H54 (cell line): ENCODE data around the gene OR5P2.
"Not testable (repeated sequence)": the region's sequence is repeated elsewhere in the genome, so short reads cannot be mapped to it uniquely, and the experiment has no call there.

ENCODE experiments used
- DNase-seq: peaks from one replicate; pipeline ENCODE4 v3.0.0; 2011; ENCODE audit warnings: low spot score, mixed read lengths; ENCODE audit not compliant: insufficient read length
- FAIRE-seq: peaks from 3 replicates; lab custom pipeline; 2011; peaks lifted over from hg19 to GRCh38; lab: Jason Lieb, UNC
- POLR2A ChIP-seq: IDR thresholded peaks from 2 replicates; pipeline ENCODE4 v1.6.1; 2011; ENCODE audit warnings: low read depth, mild to moderate bottlenecking, low read length

The OR5P2 gene

DNA sequence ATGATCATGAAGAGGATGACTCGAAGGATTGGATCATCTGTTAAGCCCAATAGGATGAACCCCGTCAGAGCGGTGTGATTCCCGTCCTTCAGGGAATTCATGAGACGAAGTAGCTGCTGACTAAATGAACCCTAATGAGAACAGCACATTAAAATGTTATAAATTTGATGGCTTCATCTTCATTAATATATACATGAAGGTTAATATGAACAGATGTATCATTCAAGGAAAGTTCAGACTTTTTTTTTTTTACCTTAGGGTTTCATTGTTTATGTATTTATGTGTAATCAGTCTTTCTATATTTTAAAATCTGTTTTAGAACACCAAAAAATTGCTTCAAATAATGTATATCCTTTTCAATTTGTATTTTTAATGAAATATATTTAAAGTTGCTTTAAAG, at the start of gene OR5P2:
OR5P2 (minus strand) TSS at position 101 of the 400 bp plus-strand sequence; CDS start at position 101, 0 bp downstream.
- DNase-seq (no peak), FAIRE-seq (no peak)
- TF ChIP-seq POLR2A = no peak

DNA sequence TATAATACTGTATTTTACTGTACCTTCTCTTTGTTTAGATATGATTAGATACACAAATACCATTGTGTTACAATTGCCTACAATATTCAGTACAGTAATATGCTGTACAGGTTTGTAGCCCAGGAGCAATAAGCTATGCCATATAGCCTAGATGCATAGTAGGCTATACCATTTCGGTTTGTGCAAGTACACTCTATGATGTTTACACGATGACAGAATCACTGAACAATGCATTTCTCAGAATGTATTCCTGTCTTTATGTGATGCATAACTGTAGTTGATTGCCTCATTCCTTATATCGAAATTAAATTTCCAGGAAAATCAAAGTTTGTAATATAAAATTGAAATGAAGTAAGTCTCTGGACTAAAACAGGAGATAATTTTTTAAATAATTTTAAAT, 49.3 kb upstream of the OR5P2 start:
- DNase-seq (no peak), FAIRE-seq (no peak)
- TF ChIP-seq POLR2A = no peak

DNA sequence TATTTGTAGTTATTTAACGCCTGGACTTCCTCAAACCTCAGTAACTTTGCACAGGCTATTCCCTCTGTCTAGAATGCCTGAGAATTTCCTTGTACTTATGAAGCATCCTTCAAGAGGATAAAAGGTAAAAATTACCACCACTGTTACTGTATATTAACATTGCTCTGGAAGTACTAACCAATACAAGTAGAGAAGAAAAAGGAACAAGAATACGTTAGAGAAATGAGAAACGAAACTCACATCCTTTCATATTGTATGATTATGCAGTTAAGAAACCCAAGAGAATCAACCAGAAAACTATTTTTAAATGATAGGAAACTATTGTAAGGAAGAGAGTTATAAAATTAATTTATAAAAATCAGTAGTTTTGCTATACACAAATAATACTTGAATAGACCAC, 48.2 kb upstream of the OR5P2 start:
- DNase-seq (no peak), FAIRE-seq (no peak)
- no peak for TF ChIP-seq POLR2A

DNA sequence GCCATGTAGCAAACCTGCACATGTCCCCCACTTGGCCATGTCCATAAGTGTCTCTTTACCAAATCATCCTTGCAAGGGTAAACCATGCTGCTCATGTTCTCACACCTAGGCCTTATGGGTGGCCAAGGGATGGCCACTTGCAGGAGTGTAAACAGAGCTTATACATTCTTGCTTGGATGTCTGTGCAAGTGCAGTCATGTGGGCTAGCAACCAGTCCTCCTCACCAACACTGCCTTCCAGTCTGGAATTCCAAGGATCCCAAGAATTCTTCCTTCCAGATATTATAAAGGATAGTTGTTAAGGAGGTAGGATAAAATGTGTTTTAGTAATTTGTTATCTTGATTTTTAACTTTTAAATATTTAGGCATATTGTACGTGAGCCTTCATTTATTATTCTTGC, 47.8 kb upstream of the OR5P2 start:
- TF ChIP-seq POLR2A = no peak
- no peak for DNase-seq
- FAIRE-seq = no peak

GRCh38 chr11:7840578-7840977, 43.8 kb upstream of the OR5P2 start:
- DNase-seq (no peak), FAIRE-seq (no peak)
- no peak for TF ChIP-seq POLR2A

GRCh38 chr11:7833527-7833926, 36.8 kb upstream of the OR5P2 start:
- no peak for DNase-seq
- no peak for TF ChIP-seq POLR2A
- FAIRE-seq = no peak

- FAIRE-seq (no peak), DNase-seq (no peak)
- TF ChIP-seq POLR2A = no peak
These were observed 34.0 kb upstream of the OR5P2 start, which contains the start of gene OR5P3 for GRCh38 chr11:7830740-7831139. Gene OR5P3 (minus strand): TSS chr11:7830840.

GRCh38 chr11:7826324-7826723, 29.6 kb upstream of the OR5P2 start:
- no peak for TF ChIP-seq POLR2A
- no peak for FAIRE-seq
- no peak for DNase-seq

DNA sequence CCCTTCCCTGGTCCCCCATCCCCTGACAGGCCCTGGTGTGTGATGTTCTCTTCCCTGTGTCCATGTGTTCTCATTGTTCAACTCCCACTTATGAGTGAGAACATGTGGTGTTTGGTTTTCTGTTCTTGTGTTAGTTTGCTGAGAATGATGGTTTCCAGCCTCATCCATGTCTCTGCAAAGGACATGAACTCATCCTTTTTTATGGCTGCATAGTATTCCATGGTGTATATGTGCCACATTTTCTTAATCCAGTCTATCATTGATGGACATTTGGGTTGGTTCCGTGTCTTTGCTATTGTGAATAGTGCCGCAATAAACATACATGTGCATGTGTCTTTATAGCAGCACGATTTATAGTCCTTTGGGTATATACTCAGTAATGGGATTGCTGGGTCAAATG, 23.7 kb upstream of the OR5P2 start:
- FAIRE-seq = not testable (repeated sequence)

GRCh38 chr11:7814897-7815296, 18.2 kb upstream of the OR5P2 start:
- FAIRE-seq, DNase-seq: not testable (repeated sequence)

More for the DNA sequence above, 23.7 kb upstream of the OR5P2 start:
- not testable (repeated sequence) for DNase-seq

GRCh38 chr11:7810301-7810700, 13.6 kb upstream of the OR5P2 start:
- FAIRE-seq, DNase-seq: not testable (repeated sequence)

GRCh38 chr11:7793233-7793632, 3.5 kb downstream of the OR5P2 start:
- DNase-seq = no peak
- no peak for TF ChIP-seq POLR2A
- FAIRE-seq = no peak

- DNase-seq (no peak), FAIRE-seq (no peak)
- no peak for TF ChIP-seq POLR2A
These were observed 9.5 kb downstream of the OR5P2 start for GRCh38 chr11:7787239-7787638.

DNA sequence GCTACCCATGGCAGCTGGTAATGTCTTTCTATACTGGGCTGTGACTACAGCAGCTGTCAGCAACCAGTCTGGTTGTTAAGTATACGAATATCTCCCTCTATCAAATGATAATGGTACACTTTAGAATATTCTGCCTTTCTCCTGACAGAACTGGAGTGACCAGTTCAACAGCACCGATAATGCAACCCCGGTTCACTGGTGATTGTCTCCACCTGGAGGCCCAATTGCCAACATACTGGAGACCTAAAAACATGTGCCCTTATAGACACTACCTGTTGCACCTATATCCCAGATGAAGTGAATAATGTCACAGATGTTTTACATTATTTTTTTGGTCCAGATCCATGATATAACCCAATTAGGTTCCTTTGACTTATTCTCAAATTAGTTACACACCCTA, 21.1 kb downstream of the OR5P2 start:
- no peak for DNase-seq
- FAIRE-seq = no peak

DNA sequence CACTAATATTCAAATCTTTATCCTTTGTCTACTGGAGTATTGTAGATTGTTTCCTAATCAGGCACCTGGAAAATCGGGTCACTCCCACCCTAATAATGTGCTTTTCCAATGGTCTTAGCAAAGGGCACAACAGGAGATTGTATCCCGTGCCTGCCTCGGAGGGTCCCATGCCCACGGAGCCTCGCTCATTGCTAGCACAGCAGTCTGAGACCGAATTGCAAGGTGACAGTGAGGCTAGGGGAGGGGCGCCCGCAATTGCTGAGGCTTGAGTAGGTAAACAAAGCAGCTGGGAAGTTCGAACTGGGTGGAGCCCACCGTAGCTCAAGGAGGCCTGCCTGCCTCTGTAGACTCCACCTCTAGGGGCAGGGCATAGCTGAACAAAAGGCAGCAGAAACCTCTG, 32.4 kb downstream of the OR5P2 start:
- not testable (repeated sequence) for FAIRE-seq, DNase-seq

More for the DNA sequence above, 21.1 kb downstream of the OR5P2 start:
- no peak for TF ChIP-seq POLR2A

DNA sequence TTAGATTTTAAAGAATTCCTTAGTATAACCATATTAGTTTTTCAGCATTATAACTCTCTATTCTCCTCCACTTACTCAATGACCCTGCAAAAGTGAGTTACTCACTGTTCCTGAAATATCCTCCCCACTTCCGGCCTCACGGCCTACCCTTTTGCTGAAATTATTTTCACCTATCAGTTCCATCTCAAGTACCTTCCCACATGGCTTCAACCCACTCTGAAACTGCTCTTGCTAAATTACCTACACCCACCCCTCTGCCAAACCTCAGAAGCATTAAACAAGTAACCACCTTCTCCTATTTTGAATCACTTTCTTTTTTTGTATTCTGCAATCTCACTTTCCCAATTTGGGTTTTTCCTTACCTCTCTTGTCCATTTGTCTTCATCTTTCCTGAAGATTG, 37.7 kb downstream of the OR5P2 start:
- FAIRE-seq = no peak
- TF ChIP-seq POLR2A = no peak
- DNase-seq = no peak
